Rectal smooth muscle tissue (tissue), 1 donor: ENCODE data around the gene TSPAN32.
"Not testable (repeated sequence)": the region's sequence is repeated elsewhere in the genome, so short reads cannot be mapped to it uniquely, and the experiment has no call there.

ENCODE experiments used
- H3K27ac ChIP-seq: one replicate; pipeline ENCODE4 v1.7.0; 2013; ENCODE audit warnings: low read depth, low read length, inconsistent platforms
- H3K27me3 ChIP-seq: one replicate; pipeline ENCODE4 v1.7.0; 2013; ENCODE audit warnings: low read length; ENCODE audit not compliant: control insufficient read depth, insufficient read depth
- H3K36me3 ChIP-seq: one replicate; pipeline ENCODE4 v1.7.0; 2013; ENCODE audit warnings: low read length; ENCODE audit not compliant: control insufficient read depth, insufficient read depth
- H3K4me1 ChIP-seq: one replicate; pipeline ENCODE4 v1.7.0; 2013; ENCODE audit warnings: low read length; ENCODE audit not compliant: control insufficient read depth, insufficient read depth
- H3K4me3 ChIP-seq: one replicate; pipeline ENCODE4 v1.7.0; 2013; ENCODE audit warnings: low read length
- H3K9ac ChIP-seq: one replicate; pipeline ENCODE4 v1.7.0; 2013; ENCODE audit warnings: low read length

Gene TSPAN32

GRCh38 chr11:2280208-2280607, 21.6 kb upstream of the TSPAN32 start:
- Histone ChIP-seq H3K27ac (no peak overlapping the region), H3K9ac (no peak overlapping the region), H3K4me1 (no peaks in the 10 kb centered on the region), H3K4me3 (no peak overlapping the region), H3K36me3 (no peaks in the 10 kb centered on the region), H3K27me3 (no peaks in the 10 kb centered on the region)

GRCh38 chr11:2286350-2286749, 15.5 kb upstream of the TSPAN32 start:
- not testable (repeated sequence) for H3K4me3 ChIP-seq, H3K27ac ChIP-seq, H3K9ac ChIP-seq, H3K4me1 ChIP-seq, H3K36me3 ChIP-seq, H3K27me3 ChIP-seq

- Histone ChIP-seq H3K27ac (no peak overlapping the region), H3K9ac (no peak overlapping the region), H3K27me3 (no peaks in the 10 kb centered on the region), H3K36me3 (no peaks in the 10 kb centered on the region), H3K4me1 (no peaks in the 10 kb centered on the region), H3K4me3 (no peak overlapping the region)
These were observed 14.7 kb upstream of the TSPAN32 start for GRCh38 chr11:2287091-2287490.

GRCh38 chr11:2289350-2289749, 12.5 kb upstream of the TSPAN32 start:
- H3K27ac ChIP-seq: no peak overlapping the region
- no peaks in the 10 kb centered on the region for H3K4me1 ChIP-seq
- H3K27me3 ChIP-seq: no peaks in the 10 kb centered on the region
- no peaks in the 10 kb centered on the region for H3K36me3 ChIP-seq
- no peak overlapping the region for H3K9ac ChIP-seq
- H3K4me3 ChIP-seq: no peak overlapping the region

GRCh38 chr11:2289859-2290258, 12.0 kb upstream of the TSPAN32 start:
- Histone ChIP-seq H3K4me3 (no peak overlapping the region), H3K27ac (no peak overlapping the region), H3K36me3 (no peaks in the 10 kb centered on the region), H3K4me1 (no peaks in the 10 kb centered on the region), H3K27me3 (no peaks in the 10 kb centered on the region), H3K9ac (no peak overlapping the region)

GRCh38 chr11:2290351-2290841, 11.4 kb upstream of the TSPAN32 start:
- no peak overlapping the region for H3K27ac ChIP-seq
- H3K27me3 ChIP-seq: no peaks in the 10 kb centered on the region
- no peaks in the 10 kb centered on the region for H3K4me1 ChIP-seq
- no peak overlapping the region for H3K4me3 ChIP-seq
- H3K9ac ChIP-seq: no peak overlapping the region
- no peaks in the 10 kb centered on the region for H3K36me3 ChIP-seq

GRCh38 chr11:2293531-2293971, 8.3 kb upstream of the TSPAN32 start:
- Histone ChIP-seq H3K27ac (no peak overlapping the region), H3K27me3 (no peaks in the 10 kb centered on the region), H3K36me3 (no peaks in the 10 kb centered on the region), H3K4me3 (no peak overlapping the region), H3K4me1 (no peaks in the 10 kb centered on the region), H3K9ac (no peak overlapping the region)

GRCh38 chr11:2293984-2294925, 7.6 kb upstream of the TSPAN32 start:
- H3K27ac ChIP-seq: no peak overlapping the region
- no peaks in the 10 kb centered on the region for H3K4me1 ChIP-seq
- no peaks in the 10 kb centered on the region for H3K36me3 ChIP-seq
- no peak overlapping the region for H3K4me3 ChIP-seq
- H3K9ac ChIP-seq: no peak overlapping the region
- H3K27me3 ChIP-seq: no peaks in the 10 kb centered on the region

- Histone ChIP-seq H3K4me3 (no peak overlapping the region), H3K27ac (no peak overlapping the region), H3K4me1 (no peaks in the 10 kb centered on the region)
These were observed 6.9 kb upstream of the TSPAN32 start for GRCh38 chr11:2294926-2295290.

GRCh38 chr11:2295971-2296912, 5.6 kb upstream of the TSPAN32 start:
- no peaks in the 10 kb centered on the region for H3K36me3 ChIP-seq
- H3K4me3 ChIP-seq: no peak overlapping the region
- H3K27ac ChIP-seq: no peak overlapping the region
- no peaks in the 10 kb centered on the region for H3K27me3 ChIP-seq
- no peaks in the 10 kb centered on the region for H3K4me1 ChIP-seq
- H3K9ac ChIP-seq: no peak overlapping the region

More at GRCh38 chr11:2294926-2295290, 6.9 kb upstream of the TSPAN32 start:
- Histone ChIP-seq H3K27me3 (no peaks in the 10 kb centered on the region), H3K9ac (no peak overlapping the region), H3K36me3 (no peaks in the 10 kb centered on the region)

GRCh38 chr11:2296913-2297622, 4.7 kb upstream of the TSPAN32 start:
- H3K4me1 ChIP-seq: no peaks in the 10 kb centered on the region
- no peaks in the 10 kb centered on the region for H3K36me3 ChIP-seq
- H3K9ac ChIP-seq: no peak overlapping the region
- no peaks in the 10 kb centered on the region for H3K27me3 ChIP-seq
- no peak overlapping the region for H3K27ac ChIP-seq
- H3K4me3 ChIP-seq: no peak overlapping the region

GRCh38 chr11:2297623-2298030, 4.2 kb upstream of the TSPAN32 start:
- H3K4me1 ChIP-seq: no peaks in the 10 kb centered on the region
- H3K36me3 ChIP-seq: no peaks in the 10 kb centered on the region
- no peaks in the 10 kb centered on the region for H3K27me3 ChIP-seq
- H3K4me3 ChIP-seq: no peak overlapping the region
- no peak overlapping the region for H3K9ac ChIP-seq
- no peak overlapping the region for H3K27ac ChIP-seq
